AG20443 (cell line): ENCODE results near the gene TRIM32.

Experiments used
- DNase-seq: peaks from one replicate; pipeline ENCODE4 v3.0.0; 2012; ENCODE audit warnings: low spot score, mixed read lengths

The TRIM32 gene

GRCh38 chr9:116687074-116687753 lies at the start of gene TRIM32:
Gene TRIM32, plus strand, starts transcription at chr9:116687305. Its CDS starts 10,438 bp downstream, at chr9:116697743.
- peak; percentile 99 for DNase-seq

- DNase-seq = peak; percentile 70
Observed at GRCh38 chr9:116639251-116639741, 47.8 kb upstream of the TRIM32 start.

GRCh38 chr9:116641292-116642059 lies 45.6 kb upstream of the TRIM32 start:
- DNase-seq = no peak

- DNase-seq = peak; percentile 36
Observed at GRCh38 chr9:116643691-116644090, 43.4 kb upstream of the TRIM32 start.

GRCh38 chr9:116644091-116644688 lies 42.9 kb upstream of the TRIM32 start:
- peak; percentile 80 for DNase-seq

GRCh38 chr9:116646661-116647514 lies 40.2 kb upstream of the TRIM32 start:
- DNase-seq = peak; percentile 55

- no peak for DNase-seq
Observed at GRCh38 chr9:116647515-116647809, 39.6 kb upstream of the TRIM32 start.

GRCh38 chr9:116653348-116654058 lies 33.6 kb upstream of the TRIM32 start:
- DNase-seq = no peak

- DNase-seq = no peak
Observed at GRCh38 chr9:116654059-116654355, 33.1 kb upstream of the TRIM32 start.

- DNase-seq = peak; percentile 28
Observed at GRCh38 chr9:116656501-116656971, 30.6 kb upstream of the TRIM32 start.

- DNase-seq = peak; percentile 22
Observed at GRCh38 chr9:116656977-116657376, 30.1 kb upstream of the TRIM32 start.

- no peak for DNase-seq
Observed at GRCh38 chr9:116658265-116658664, 28.8 kb upstream of the TRIM32 start.

- DNase-seq = peak; percentile 84
Observed at GRCh38 chr9:116661037-116661954, 25.8 kb upstream of the TRIM32 start.

- DNase-seq = peak; percentile 46
Observed at GRCh38 chr9:116662646-116663310, 24.3 kb upstream of the TRIM32 start.

- DNase-seq = no peak
Observed at GRCh38 chr9:116663581-116663980, 23.5 kb upstream of the TRIM32 start.

GRCh38 chr9:116668970-116669695 lies 18.0 kb upstream of the TRIM32 start:
- no peak for DNase-seq

- no peak for DNase-seq
Observed at GRCh38 chr9:116671605-116672004, 15.5 kb upstream of the TRIM32 start.

GRCh38 chr9:116673375-116673774 lies 13.7 kb upstream of the TRIM32 start:
- DNase-seq = no peak
